Gastroesophageal sphincter (tissue), 3 donors: ENCODE measurements around the gene ACBD7.

Experiments
- EP300 ChIP-seq: sonication (generic); formaldehyde crosslinking; IDR thresholded peaks from one replicate; pipeline ENCODE4 v1.6.1; 2017; ENCODE audit warnings: antibody characterized with exemption, mild to moderate bottlenecking
- TF ChIP-seq, protein P1 (sequence below), 4 experiments: fragments of 200-600 bp in 2 of 4; fragments of 450-650 bp in 2 of 4; sonication (generic) in 1 of 4; IDR thresholded peaks; one replicate each; pipeline ENCODE4 v1.5.1; 2017 to 2019; ENCODE audit warnings: antibody characterized with exemption in 4 of 4, mild to moderate bottlenecking in 2 of 4, moderate library complexity in 2 of 4

DNA sequence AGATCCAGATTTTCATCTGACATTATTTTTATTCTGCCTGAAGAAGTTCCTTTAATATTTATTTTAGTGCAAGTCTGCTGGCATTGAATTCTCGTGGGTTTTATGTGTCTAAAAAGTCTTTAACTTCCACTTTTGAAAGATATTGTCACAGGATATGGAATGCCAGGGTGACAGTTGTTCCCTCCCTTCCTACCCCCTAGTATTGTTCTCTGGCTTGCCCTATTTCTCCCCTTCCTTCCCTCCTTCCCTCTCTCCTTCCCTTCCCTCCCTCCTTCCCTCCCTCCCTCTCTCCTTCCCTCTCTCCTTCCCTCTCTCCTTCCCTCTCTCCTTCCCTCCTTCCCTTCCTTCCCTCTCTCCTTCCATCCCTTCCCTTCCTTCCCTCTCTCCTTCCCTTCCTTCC, 29.9 kb downstream of the ACBD7 start:
- no peak for TF ChIP-seq EP300
- TF ChIP-seq, protein P1, sequence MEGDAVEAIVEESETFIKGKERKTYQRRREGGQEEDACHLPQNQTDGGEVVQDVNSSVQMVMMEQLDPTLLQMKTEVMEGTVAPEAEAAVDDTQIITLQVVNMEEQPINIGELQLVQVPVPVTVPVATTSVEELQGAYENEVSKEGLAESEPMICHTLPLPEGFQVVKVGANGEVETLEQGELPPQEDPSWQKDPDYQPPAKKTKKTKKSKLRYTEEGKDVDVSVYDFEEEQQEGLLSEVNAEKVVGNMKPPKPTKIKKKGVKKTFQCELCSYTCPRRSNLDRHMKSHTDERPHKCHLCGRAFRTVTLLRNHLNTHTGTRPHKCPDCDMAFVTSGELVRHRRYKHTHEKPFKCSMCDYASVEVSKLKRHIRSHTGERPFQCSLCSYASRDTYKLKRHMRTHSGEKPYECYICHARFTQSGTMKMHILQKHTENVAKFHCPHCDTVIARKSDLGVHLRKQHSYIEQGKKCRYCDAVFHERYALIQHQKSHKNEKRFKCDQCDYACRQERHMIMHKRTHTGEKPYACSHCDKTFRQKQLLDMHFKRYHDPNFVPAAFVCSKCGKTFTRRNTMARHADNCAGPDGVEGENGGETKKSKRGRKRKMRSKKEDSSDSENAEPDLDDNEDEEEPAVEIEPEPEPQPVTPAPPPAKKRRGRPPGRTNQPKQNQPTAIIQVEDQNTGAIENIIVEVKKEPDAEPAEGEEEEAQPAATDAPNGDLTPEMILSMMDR (IDR thresholded peaks at IDR 0.05), result no peak
